Stimulated activated CD4-positive, alpha-beta T cell treated with anti-CD3 and anti-CD28 coated beads, Interleukin-12 subunit alpha, Interleukin-12 subunit beta, amount 100 ng/mL, for 4 hours (primary cell): ENCODE data around the gene MTARC1.

ENCODE experiments used
- DNase-seq: peaks from one replicate; pipeline ENCODE4 v3.0.0-alpha.2; 2020

Gene MTARC1

DNA sequence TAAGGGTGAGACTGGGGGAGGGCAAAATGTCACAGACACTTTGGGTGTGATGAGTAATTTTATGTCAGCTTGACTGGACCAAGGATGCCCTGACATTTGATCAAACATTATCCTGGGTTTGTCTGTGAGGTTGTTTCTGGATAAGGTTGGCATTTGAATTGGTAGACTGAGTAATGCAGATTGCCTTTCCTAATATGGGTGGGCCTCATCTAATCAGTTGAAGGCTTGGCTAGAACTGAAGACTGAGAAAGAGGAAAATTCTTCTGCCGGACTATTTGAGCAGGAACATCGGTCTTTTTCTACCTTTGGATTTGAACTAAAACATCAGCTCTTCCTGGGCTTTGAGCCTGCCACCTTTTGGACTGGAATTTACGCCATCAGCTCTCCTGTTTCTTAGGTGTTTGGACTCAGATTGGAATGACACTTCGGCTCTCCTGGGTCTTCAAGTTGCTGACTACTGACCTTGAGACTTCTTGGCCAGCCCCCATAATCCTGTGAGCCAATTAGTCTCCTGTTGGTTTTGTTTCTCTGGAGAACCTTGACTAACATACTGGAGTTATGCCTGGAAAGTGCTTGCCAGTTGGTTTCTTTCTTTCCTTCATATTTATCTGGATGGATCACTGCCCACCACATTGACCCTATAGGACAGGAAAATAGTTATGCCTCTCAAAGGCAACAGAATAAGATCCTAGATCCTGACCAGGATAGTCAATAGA is 47.6 kb downstream of the MTARC1 start:
- DNase-seq, result no peak
